HEK293T (cell line): Measurements from ENCODE around the gene ROBO3.

ENCODE experiments used
- LEF1 ChIP-seq: fragments of 450-650 bp; IDR thresholded peaks from 2 replicates; pipeline ENCODE4 v1.6.1; 2017; ENCODE audit warnings: mild to moderate bottlenecking, borderline replicate concordance
- SP1 ChIP-seq: fragments of 450-650 bp; IDR thresholded peaks from 2 replicates; pipeline ENCODE4 v1.6.1; 2017
- SUZ12 ChIP-seq: fragments of 450-650 bp; IDR thresholded peaks from 2 replicates; pipeline ENCODE4 v1.6.1; 2016; ENCODE audit warnings: mild to moderate bottlenecking
- TARDBP ChIP-seq: fragments of 450-650 bp; IDR thresholded peaks from 2 replicates; pipeline ENCODE4 v1.6.1; 2016

GRCh38 chr11:124930799-124931198 is 65.6 kb downstream of the ROBO3 start:
- no peak for TF ChIP-seq LEF1
- no peak for TF ChIP-seq SUZ12
- no peak for TF ChIP-seq TARDBP
- TF ChIP-seq SP1 = no peak
